Fibroblast of the conjunctiva (primary cell): ENCODE results near the gene SVOPL.

Source experiments
- DNase-seq: peaks from one replicate; pipeline ENCODE4 v3.0.0-alpha.2; 2010; ENCODE audit warnings: low read depth

The SVOPL gene

DNA sequence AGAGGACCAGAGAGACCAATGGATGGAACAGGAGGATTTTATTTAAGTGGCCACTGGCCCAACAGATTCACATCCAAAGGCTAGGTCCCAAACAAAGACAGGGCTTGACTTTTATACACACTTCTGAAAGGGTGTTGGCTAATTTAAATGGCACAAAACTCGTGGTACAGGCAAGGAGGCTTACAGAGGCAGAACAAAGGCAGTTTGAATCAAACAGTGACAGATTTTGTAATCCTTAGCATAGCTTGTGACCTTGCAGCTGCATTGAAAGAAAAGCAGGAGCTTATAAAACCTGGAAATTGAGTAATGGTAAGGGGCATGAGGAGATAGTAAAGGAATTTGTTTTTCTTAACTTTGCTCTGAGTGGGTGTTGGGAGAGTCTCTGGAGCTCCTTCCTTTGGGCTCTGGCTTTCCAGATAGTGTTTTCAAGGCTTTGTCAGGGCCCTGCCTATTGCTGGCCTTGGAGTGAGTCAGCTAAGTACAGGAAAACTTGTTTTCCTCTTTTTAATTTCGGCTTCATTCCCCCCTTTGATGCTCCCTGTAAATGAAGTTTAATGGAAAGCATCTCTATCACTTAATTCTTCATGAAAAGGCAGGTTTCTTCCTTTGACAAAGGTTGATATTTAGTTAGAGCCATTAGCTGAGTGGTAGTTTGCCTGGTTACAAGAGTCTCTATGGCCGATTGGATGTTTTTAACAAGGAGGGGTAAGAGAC, 144.2 kb downstream of the SVOPL start:
- no peak for DNase-seq

DNA sequence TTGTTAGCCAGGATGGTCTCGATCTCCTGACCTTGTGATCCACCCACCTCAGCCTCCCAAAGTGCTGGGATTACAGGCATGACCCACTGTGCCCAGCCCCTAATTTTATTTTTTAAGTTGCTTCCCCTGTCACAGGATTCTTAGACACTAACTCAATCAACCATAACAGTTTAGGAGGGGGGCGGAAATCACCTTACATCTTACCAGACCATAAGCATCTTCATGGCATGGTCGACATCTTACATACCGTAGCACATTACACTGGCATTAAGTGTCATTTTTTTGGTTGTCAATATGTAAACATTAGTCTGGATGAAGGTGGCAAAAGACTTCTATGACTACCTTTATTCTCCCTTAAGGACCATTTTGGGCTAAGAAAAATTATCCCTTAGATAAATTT, 145.5 kb downstream of the SVOPL start:
- no peak for DNase-seq

DNA sequence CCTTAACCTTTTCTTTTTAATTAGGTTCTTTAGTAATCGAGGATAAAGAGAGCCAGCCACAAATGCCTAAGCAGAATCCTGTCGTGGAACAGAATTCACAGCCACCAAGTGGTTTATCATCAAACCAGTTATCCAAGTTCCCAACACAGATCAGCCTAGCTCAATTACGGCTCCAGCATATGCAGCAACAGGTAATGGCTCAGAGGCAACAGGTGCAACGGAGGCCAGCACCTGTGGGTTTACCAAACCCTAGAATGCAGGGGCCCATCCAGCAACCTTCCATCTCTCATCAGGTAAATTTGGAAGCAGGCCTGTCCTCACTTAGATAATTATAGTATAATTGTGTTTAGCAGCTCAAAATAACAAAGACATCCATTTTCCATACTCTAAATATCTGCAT, 146.5 kb downstream of the SVOPL start:
- DNase-seq = no peak

DNA sequence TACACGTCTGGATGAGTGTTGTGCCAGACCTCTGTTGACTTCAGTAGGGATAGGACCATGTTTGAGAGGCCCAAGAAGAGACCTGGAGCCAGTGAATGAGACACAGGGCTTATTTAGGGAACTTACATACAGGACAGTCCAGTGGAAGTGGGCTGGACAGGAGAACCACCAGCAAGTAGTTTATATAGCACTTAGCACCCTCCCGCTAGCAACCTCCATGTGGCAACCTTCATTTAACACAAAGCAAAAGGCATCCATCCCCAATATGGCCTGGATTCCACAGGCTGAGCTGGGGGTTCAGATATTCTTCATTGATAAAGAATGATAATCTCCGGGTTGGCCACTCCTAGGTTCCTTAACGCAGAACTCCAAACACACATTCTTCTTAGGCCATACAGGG, 147.4 kb downstream of the SVOPL start:
- no peak for DNase-seq

DNA sequence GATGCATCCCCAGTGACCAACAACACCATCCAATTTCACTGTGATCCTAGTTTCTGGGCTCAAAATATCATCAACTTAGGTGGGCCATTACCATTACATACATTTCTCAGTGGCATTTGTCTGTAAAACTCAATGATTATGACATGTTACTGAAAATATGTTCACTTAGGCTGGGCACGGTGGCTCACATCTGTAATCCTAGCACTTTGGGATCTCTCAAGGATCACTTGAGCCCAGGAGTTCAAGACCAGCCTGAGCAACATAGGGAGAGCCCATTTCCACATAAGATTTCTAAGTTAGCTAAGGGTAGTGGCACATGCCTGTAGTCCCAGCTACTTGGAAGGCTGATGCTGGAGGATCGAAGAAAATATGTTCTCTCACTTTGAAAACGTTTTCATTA, 150.1 kb downstream of the SVOPL start:
- DNase-seq = no peak

DNA sequence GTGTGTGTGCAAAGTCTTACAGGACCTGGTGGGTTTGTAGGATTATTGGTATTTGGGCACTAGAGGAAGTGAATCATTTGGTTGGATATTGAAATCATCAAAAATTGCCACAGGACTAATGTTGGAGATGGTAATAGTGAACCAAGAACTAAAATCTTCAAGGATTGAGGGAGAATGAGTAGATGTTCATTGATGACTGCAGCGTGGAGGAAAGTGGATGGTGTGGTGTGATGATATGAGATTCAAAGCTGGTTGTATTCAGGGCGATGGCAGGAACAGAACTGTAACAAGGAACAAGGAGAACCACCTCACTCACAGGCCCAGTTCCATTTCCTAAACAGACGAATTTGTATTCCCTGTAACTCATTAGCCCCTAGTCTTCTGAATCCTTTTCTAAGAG, 150.8 kb downstream of the SVOPL start:
- DNase-seq = no peak

DNA sequence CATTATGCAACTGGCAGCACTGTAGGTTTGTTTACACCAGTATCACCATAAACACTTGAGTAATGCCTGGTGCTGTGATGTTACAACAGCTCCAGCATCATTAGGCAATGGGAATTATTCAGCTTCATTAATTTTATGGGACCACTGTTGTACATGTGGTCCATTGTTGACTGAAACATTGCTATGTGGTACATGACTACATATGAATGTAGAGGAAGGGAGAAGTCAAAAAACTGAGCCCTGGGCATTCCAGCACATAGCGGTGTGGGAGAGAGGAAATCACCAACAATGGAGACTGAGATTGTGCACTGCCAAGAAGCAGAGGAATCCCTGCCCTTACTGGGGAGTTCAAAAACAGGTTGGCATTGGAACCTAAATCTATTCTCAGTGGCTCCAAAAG, 152.1 kb downstream of the SVOPL start:
- DNase-seq = no peak

DNA sequence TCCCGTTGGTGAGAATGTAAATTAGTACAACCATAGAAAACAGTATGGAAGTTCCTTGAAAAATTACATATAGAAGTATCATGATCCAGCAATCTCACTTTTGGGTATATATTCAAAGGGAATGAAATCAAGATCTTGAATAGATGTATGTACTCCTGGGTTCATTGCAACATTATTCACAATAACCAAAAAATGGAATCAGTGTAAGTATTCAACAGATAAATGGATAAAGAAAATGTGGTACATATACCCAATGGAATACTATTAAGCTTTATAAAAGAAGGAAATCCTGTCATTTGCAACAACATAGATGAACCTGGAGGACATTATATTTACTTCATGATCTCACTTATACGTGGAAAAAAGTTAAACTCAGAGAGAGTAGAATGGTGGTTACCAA, 154.3 kb downstream of the SVOPL start:
- no peak for DNase-seq

DNA sequence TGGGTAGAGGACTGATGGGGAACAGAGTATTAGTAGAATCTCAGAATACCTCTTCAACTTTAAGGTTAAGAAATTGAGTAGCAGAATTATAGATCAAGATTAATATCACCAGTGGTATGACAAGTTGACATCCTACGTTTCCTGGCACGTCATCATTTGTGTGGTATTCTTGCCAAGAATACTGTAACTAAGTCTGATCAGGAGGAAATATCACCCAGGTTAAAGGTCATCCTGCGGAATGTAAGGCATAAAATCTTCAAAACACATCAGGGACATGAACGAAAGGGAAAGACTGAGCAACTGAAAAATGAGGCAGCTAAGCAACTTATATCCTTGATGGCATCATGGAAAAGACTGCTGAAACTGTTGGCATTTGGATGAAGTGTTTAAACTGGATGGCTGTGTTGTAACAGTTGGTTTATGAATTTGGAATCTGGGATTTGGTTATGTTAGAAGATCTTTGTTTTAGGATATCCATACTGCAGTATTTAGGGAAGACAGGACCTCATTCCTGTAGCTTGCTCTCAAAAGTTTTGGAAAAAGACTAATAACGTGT, 155.0 kb downstream of the SVOPL start:
- no peak for DNase-seq

DNA sequence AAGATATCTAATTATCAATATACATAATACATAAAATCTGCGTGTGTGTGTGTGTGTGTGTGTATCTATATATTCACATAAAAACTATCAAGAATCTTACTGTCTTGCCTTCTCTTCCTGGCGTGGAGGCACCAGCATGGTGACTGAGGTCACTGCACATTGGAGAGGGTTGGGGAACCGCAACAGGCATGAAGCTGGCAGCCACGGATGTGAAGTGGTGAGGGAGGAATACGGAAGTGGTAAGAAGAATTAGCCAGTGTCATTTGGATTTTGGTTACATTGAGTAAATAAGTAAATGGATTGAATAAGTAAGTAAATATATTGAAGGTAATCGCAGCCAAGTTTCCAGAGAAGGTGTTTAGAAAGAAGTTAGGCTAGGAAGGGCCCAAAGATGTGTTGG, 156.0 kb downstream of the SVOPL start:
- DNase-seq = no peak
